CD4-positive, alpha-beta T cell treated with Interleukin-10 for 1 hour (primary cell): ENCODE results near the gene ZNF780B.
"Not testable (repeated sequence)": the region's sequence is repeated elsewhere in the genome, so short reads cannot be mapped to it uniquely, and the experiment has no call there.

Source experiments
- DNase-seq: peaks from one replicate; pipeline ENCODE4 v3.0.0-alpha.2; 2020

The ZNF780B gene

DNA sequence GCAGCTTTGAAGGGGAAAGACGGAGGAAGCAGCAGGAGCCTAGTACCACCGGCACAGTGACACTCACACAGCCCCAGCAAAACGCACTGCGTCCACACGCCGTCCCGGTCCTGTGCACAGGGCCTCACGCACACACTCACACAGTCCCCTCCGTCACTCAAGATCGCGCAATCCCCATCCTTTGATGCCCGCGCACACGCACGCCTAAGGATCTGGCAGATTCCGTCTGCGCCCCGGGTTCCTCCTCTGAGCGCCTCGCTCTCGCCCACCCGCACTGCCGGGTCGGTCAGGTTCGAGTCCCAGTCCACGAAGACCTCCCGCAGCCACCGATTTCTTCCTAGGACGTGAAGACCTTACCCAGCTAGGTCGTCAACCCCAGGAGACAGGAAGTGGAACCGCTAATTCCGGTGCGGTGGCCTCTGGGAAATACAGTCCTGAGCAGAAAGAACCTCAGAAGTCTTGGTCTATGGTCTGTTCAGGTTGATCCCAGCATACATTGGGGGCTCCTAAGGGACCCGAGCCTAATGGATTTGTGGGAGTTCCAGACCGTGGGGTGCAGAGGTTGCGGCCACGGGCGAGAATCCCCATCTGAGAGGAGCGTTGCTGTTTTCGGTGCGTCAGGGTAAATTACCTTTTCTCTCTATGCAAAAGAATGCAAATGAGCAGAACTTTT lies at the start of gene ZNF780B:
TSS of gene ZNF780B (minus strand) at position 400 of the 673 bp plus-strand sequence. CDS start 5,899 bp downstream, outside the sequence.
- peak; percentile 67 for DNase-seq

DNA sequence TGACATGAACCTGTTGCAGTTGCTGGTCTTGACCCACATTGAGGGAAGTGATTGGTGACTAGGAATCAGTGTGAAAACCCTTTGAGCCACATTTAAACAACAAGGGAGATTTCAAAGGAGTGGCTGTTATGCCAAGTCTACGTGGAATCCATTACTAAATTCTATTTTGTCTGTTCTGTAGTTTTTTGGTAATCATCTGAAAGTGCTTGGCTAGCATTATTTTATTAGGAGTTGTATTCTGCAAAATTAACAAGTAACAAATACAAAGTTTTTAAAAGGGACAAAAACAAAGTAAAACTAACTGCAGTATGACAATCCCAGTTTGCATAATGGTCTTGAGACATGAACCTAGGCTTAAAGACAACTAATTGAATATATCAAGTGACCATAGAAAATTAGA lies 48.7 kb upstream of the ZNF780B start:
- DNase-seq, result no peak

DNA sequence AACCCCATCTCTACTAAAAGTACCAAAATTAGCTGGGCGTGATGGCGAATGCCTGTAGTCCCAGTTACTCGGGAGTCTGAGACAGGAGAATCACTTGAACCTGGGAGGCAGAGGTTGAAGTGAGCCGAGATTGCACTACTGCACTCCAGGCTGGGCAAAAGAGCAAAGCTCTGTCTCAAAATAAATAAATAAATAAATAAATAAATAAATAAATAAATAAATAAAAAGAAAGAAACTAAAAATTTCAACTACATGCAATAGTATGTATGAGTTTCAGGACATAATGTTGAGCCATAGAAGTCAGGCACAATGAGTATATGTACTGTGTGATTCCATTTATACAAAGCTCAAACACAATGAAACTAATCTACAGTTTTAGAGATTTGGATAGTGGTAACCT lies 47.6 kb upstream of the ZNF780B start:
- no peak for DNase-seq

DNA sequence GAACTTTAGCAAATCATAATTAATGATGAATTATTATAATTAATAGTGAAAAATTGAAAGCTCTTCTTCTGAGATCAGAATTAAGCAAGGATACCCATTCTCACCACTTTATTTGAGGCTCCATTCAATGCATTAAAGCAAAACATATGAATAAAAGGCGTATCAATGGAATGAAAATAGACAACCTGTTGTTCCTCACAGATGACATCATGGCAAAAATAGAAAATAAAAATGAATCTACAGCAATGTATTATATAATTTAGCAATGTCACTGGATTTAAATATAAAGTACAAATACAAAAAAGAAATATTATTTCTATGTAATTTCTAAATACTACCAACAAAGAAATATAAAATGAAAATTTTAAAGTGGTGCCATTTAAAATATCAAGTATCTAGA lies 45.8 kb upstream of the ZNF780B start:
- no peak for DNase-seq

DNA sequence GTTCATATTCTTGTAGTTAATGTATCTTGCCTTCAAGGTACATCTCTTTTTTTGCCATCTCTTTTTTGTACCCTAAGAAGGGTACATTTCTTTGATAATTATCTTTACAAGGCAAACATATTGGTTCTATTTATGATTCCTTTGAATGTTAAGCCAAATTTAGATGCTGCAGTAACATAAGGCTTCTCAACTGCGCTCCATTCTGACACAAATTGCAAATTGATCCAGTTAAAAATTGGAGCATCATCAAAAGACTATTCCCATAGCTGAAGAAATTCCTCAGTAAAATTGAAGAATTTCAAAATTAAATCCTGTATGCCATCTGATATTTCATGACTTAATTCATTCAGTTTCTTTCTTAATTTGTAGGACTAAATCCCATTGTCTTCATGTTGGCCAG lies 37.4 kb upstream of the ZNF780B start:
- no peak for DNase-seq

DNA sequence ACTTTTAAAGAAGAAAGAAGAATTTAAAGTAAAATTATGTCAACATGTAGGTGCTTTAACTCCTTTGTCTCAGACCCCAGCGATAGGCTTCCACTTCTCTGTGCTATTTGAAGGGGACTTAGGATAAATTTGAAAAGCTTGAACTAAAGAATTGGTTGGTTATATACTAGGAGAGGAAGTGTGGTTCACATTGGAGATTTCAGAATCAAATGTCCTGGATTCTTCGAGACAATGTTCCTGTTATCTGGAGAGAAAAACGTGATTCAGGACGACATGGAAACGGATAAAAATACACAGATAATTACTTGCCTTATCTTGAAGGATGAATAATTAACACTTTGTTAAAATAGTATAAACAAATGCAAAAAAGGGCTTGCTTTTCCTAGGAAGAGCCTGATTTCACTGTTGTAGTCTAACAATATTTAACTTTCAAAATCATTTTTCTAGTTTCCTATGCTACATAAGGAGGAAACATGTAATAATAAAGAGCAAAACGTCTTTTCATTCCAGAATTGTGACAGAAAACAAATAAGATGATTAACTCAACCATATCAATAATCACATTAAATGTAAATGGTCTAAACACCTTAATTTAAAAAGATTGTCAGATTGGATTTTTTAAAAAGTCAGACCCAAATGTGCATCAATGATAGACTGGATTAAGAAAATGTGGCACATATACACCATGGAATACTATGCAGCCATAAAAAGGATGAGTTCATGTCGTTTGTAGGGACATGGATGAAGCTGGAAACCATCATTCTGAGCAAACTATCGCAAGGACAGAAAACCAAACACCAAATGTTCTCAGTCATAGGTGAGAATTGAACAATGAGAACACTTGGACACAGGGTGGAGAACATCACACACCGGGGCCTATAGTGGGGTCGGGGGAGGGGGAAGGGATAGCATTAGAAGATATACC lies 35.4 kb upstream of the ZNF780B start:
- peak; percentile 2 for DNase-seq

DNA sequence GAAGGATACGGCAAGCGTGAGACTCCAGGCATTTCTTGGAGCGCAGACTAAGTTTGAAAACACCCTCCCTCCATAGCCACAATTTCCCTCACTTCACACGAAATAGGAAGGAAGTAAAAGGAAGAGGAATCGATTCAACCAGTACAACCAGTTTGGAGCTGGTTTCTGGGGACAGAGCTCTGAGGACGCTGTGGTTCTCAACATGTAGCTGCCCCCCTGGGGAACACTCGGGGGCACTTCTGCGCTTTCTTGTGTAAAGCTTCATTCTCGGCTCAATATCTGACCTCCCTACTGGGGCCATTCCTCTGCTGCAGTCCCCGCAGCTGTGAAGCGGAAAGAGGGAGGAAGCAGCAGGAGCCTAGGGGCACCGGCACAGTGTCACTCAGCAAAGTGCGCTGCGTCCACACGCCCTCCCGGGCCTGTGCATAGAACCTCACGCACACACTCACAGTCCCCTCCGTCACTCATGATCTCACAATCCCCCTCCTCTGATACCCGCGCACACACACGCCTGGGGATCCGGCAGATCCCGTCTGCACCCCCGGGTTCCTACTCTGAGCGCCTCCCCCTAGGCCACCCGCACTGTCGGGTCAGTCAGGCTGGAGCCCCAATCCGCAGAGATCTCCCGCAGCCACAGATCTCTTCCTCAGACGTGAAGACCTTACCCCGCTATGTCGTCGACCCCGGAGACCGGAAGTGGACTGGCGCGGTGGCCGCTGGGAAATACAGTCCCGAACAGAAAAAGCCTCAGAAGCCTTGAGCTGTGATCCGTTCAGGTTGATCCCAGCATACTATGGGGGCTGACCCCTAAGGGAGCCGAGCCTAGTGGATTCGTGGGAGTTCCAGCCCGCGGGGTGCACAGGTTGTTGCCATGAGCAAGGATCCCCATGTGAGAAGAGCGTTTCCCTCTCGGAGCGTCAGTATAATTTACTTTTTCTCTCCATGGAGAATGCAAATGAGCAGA lies 34.5 kb upstream of the ZNF780B start, which contains the start of gene ZNF780A:
TSS of gene ZNF780A (minus strand) at position 703 of the 964 bp plus-strand sequence. CDS start 6,190 bp downstream, outside the sequence.
- DNase-seq, result peak; percentile 79

DNA sequence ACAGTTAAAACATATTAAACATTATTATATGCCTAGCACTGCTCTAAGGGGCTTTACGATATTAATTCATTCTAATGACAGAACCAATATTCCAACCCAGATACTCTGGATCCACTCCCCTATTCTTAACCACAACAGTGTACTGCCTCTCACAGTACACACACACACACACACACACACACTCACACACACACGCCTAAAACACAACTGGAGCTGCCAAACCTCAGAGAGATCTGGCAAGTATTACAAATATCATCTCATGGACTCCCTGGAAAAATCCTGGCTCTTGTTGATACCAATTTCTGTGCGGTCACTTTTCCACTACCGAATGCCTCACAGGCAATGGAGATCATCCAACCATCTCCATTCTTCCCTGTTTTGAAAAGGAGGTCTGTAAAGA lies 33.4 kb upstream of the ZNF780B start:
- peak; percentile 9 for DNase-seq

DNA sequence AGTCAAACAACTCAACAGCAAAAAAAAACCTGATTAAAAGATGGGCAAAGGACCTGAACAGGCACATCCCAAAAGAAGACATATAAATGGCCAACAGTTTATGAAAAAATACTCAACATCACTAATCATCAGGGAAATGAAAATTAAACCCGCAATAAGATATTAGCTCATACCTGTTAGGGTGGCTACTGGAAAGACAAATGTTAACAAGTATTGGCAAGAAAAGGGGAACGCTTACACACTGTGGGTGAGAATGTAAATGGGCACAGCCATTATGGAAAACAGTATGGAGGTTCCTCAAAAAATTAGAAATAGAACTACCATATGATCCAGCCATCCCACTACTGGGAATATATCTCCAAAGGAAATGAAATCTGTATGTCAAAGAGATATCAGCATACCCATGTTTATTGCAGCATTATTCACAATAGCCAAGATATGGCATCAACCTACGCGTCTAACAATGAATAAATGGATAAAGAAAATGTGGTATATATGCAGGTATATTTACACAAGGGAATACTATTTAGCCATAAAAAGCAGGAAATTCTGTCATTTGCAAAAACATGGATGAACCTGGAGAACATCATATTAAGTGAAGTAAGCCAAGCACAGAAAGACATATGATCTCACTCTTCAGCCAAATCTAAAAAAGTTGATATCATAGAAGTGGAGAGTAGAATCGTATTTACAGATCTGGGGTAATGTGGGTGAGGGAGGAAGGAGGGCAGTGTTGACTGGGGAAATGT lies 32.4 kb upstream of the ZNF780B start:
- DNase-seq, result no peak

DNA sequence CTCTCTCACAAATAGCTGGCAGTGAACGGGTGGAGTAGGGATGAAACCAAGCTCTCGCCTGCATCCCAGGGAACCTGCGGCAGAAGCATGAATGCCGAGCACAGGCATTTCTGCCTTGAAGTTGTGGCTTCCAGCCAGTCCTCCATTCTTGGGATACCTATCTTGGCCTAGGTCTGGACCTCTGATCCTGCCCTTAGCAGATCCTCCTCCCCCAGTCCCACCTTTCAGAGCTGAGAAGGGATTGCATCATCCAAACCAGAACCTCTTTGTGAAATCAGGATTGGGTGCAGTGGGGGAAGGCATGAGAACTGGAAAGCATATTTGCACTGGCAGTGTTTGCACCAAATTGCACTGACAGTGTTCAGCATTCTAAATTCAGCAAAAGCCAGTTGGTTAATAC lies 28.9 kb upstream of the ZNF780B start:
- DNase-seq, result no peak

DNA sequence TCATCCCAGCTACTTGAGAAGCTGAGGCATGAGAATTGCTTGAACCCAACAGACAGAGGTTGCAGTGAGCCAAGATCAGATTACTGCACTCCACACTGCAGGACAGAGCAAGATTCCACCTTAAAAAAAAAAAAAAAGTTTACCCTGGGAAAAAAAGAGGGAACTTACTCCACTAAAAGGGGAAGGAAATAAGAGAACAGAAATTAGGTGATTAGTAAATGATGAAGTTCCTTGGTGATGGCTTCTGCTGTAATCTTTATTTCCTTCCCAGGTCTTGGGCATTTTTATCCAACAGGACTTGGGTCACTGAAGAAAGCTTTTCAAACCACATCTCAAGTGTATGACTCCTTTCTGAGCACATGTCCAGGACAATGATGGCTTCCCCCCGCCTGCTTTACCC lies 25.4 kb upstream of the ZNF780B start:
- no peak for DNase-seq

DNA sequence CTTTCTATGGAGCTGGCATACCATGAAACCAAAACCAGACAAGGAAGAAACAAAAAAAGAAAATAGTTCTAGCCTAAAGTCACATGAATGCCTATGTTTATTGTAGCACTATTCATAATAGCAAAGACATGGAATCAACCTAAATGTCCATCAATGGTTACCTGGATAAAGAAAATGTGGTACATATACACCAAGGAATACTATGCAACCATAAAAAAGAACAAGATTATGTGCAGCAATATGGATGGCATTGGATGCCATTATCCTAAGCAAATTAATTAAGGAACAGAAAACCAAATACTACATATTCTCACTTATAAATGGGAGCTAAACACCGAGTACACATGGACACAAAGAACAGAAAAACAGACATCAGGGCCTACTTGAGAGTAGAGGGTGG lies 24.3 kb upstream of the ZNF780B start:
- DNase-seq, result no peak

DNA sequence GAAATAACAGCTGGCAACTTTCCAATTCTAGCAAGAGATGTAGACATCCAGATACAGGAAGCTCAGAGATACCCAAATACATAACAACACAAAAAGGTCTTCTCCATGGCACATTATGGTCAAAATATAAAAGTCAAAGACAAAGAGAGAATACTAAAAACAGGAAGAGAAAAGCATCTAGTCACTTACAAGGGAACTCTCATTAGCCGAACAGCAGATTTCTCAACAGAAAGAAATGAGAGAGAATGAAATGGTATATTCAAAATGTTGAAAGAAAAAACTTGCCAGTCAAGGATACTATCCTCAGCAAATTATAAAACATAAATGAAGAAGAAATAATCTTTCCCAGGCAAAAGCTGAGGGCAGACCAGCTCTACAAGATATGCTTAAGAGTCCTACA lies 22.3 kb upstream of the ZNF780B start:
- DNase-seq, result no peak

DNA sequence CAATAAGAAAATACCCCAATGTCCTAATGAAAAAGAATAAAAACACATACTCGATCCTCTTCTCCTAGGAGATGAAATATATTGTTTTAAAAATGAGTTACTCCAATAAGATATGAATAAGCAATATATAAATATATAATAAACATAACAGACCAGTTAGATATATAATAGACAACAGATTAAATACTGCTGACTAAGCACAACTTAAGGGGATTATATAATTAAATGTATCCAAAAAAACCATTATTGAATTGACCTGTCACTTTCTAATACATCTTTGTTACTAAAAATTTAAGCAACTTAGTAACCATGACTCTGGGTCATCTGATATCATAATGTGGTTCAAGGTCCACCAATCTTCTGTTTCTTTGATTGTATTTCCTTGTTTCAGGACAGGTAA lies 14.0 kb upstream of the ZNF780B start:
- DNase-seq, result no peak

DNA sequence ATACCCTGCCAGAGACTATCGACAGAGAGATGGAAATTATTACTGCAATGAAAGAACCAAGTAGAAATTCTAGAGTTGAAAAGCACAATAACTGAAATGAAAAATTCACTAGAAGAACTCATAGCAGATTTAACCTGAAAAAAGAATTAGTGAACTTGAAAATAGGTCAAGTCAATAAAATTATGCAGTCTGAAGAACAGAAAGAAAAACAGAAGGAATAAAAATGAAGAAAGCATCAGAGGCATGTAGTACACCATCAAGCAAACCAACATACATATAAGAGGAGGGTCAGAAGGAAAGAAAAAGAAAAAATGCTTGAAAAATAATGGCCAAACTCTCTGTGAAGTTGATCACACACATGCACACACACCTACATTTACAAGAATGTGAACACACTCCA lies 3.6 kb upstream of the ZNF780B start:
- DNase-seq, result no peak

DNA sequence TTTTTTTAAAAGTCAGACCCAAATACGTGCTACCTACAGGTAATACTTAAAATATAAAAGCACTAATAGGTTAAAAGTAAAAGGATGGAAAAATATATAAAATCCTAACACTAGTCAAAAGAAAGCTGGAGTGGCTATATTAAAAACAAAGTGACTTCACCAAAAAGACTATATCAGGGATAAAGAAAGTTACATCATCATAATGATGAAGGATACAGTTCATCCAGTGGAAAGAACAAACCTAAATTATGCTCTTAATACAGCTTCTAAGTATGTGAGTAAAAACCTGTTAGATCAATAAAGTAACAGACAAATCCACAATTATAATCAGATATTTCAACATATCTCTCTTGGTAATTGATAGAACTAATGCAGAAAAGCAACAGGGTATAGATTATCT lies 1.1 kb upstream of the ZNF780B start:
- DNase-seq, result no peak

DNA sequence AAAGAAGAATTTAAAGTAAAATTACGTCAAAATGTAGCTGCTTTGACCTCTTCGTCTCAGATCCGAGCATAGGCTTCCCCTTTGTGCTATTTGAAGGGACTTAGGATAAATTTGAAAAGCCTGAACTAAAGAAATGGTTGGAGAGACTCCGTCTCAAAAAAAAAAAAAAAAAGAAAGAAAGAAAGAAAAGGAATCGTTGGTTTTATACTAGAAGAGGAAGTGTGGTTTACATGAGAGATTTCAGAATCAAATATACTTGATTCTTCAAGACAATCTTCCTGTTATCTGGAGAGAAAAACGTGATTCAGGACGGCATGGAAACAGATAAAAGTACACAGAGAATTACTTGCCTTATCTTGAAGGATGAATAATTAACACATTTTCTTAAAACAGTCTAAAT lies 474 bp upstream of the ZNF780B start:
- DNase-seq, result no peak

DNA sequence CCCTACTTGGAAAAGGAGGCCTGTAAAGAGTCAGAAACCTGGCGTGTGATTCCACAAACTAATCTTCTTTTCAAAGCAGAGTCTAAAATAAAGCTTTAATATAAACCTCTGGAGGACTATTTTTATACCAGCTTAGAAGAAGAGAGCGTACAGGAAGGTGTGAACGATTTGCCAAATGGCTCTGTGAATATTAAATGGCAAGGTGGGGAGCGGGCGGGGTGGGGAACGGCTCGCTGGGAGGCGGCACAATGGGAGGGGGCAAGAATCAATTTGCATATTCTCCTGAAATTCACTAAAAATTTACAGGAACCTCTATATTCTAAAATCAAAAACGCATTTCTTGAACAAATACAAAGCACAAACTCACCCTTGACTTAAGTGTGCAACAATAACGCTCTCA lies 982 bp downstream of the ZNF780B start:
- DNase-seq, result no peak

DNA sequence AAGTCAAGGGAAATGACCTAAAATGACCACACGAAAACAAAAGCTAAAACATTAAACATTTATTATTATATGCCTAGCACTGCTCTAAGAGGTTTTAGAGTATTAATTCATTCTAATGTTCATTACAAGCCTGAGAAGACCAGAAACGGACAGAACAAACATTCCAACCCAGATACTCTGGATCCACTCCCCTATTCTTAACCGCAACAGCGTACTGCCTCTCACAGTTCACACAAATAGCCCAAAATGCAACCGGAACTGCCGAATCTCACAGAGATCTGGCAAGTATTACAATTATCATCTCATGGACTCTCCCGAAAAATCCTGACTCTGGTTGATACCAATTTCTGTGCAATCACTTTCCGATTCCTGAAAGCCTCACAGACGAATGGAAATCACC lies 1.4 kb downstream of the ZNF780B start:
- no peak for DNase-seq

DNA sequence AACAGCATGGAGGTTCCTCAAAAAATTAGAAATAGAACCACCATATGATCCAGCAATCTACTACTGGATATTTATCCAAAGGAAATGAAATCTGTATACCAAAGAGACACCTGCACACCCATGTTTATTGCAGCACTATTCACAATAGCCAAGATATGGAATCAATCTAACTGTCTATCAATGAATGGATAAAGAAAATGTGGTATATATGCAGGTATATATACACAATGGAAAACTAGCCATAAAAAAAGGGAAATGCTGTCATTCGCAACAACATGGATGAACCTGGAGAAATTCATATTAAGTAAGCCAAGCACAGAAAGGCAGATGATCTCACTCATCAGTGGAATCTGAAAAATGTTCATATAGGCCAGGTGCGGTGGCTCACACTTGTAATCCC lies 2.5 kb downstream of the ZNF780B start:
- DNase-seq, result no peak

DNA sequence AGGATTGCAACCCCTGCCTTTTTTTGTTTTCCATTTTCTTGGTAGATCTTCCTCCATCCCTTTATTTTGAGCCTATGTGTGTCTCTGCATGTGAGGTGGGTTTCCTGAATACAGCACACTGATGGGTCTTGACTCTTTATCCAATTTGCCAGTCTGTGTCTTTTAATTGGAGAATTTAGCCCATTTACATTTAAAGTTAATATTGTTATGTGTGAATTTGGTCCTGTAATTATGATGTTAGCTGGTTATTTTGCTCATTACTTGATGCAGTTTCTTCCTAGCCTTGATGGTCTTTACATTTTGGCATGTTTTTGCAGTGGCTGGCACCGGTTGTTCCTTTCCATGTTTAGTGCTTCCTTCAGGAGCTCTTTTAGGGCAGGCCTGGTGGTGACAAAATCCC lies 14.3 kb downstream of the ZNF780B start:
- not testable (repeated sequence) for DNase-seq

DNA sequence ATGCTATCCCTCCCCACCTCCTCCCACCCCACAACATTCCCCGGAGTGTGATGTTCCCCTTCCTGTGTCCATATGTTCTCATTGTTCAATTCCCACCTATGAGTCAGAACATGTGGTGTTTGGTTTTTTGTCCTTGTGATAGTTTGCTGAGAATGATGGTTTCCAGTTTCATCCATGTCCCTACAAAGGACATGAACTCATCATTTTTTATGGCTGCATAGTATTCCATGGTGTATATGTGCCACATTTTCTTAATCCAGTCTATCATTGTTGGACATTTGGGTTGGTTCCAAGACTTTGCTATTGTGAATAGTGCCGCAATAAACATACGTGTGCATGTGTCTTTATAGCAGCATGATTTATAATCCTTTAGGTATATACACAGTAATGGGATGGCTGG lies 18.0 kb downstream of the ZNF780B start:
- DNase-seq, result not testable (repeated sequence)
